Measurements from ENCODE around the gene TAF1D. TPM values are rescaled to one million over a fixed set of nuclear protein-coding genes. Genes with fewer than 3 reads are reported as not detected.

TAF1D gene
- total RNA-seq, 2 experiments from 2014 or later, result 161 to 173 TPM

- H3K4me1 Mint-ChIP-seq (ENCODE audit: low read depth), result no peaks in the 10 kb centered on the region
- no peaks in the 10 kb centered on the region for H3K4me1 ChIP-seq (ENCODE audit: insufficient read depth, low read length)
- CTCF ChIA-PET, result no interaction called here
- peaks cover 84% of the 10 kb centered on the region for H3K36me3 Mint-ChIP-seq (ENCODE audit: low read depth)
- H3K27ac Mint-ChIP-seq, result no peak overlapping the region
- no peaks in the 10 kb centered on the region for H3K27me3 ChIP-seq (ENCODE audit: control insufficient read depth in 1 of 2, insufficient read depth in 2 of 2, low read length in 2 of 2)
- H3K27ac ChIP-seq (ENCODE audit: low read depth in 1 of 2, low read length in 2 of 2), result no peak overlapping the region
- no peak overlapping the region for H3K4me3 Mint-ChIP-seq
- DNase-seq (no peak), ATAC-seq (ENCODE audit: poor library complexity) (no peak)
- no peaks in the 10 kb centered on the region for H3K9me3 ChIP-seq (ENCODE audit: control insufficient read depth in 1 of 2, insufficient read depth in 1 of 2, low read length in 2 of 2)
- H3K9me3 Mint-ChIP-seq, result no peaks in the 10 kb centered on the region
- POLR2A ChIA-PET, result no interaction called here
- H3K36me3 ChIP-seq (ENCODE audit: insufficient read depth, low read length), result peaks cover 70% of the 10 kb centered on the region
- intact Hi-C loops (cut with DNase I, micrococcal nuclease), result no loop called here
- TF ChIP-seq CTCF (IDR thresholded peaks at IDR 0.05), result no peak
- H3K4me3 ChIP-seq (ENCODE audit: low read length), result no peak overlapping the region
- H3K27me3 Mint-ChIP-seq, result no peaks in the 10 kb centered on the region
Observed at GRCh38 chr11:93686812-93687211, 54.5 kb downstream of the TAF1D start.

GRCh38 chr11:93686226-93686625 lies 55.1 kb downstream of the TAF1D start:
- POLR2A ChIA-PET, result no interaction called here
- Mint-ChIP-seq H3K4me3 (no peak overlapping the region), H3K27me3 (no peaks in the 10 kb centered on the region), H3K4me1 (ENCODE audit: low read depth) (no peaks in the 10 kb centered on the region), H3K9me3 (no peaks in the 10 kb centered on the region), H3K36me3 (ENCODE audit: low read depth) (peaks cover 86% of the 10 kb centered on the region), H3K27ac (no peak overlapping the region)
- H3K27me3 ChIP-seq (ENCODE audit: control insufficient read depth in 1 of 2, insufficient read depth in 2 of 2, low read length in 2 of 2), result no peaks in the 10 kb centered on the region
- ATAC-seq (ENCODE audit: poor library complexity), result no peak
- H3K4me3 ChIP-seq (ENCODE audit: low read length), result no peak overlapping the region
- no peak overlapping the region for H3K27ac ChIP-seq (ENCODE audit: low read depth in 1 of 2, low read length in 2 of 2)
- DNase-seq, result no peak
- no peaks in the 10 kb centered on the region for H3K9me3 ChIP-seq (ENCODE audit: control insufficient read depth in 1 of 2, insufficient read depth in 1 of 2, low read length in 2 of 2)
- intact Hi-C loops (cut with DNase I, micrococcal nuclease), result no loop called here
- peaks cover 64% of the 10 kb centered on the region for H3K36me3 ChIP-seq (ENCODE audit: insufficient read depth, low read length)
- TF ChIP-seq CTCF (IDR thresholded peaks at IDR 0.05), result no peak
- CTCF ChIA-PET, result no interaction called here
- no peaks in the 10 kb centered on the region for H3K4me1 ChIP-seq (ENCODE audit: insufficient read depth, low read length)

Small RNAs within 50 kb of the gene (microRNA-seq; reads per million reads assigned to microRNA genes)
- gene MIR1304 (ENCODE audit: borderline microRNAs expressed, borderline replicate concordance), result 2.8 reads per million, percentile 14 among the genes with 10 or more reads in this experiment

Other genes with a start within 250 kb of the TAF1D start
- under 1 TPM in 1 of 2 experiments, not detected in 1; 0.30 TPM for gene SMCO4, start 198.1 kb downstream of the TAF1D start, total RNA-seq
- gene CEP295, start 79.8 kb downstream of the TAF1D start, total RNA-seq, result 10 to 100 TPM; 11.2 to 13.1 TPM
- gene C11orf54, start 177 bp upstream of the TAF1D start, total RNA-seq, result 1 to 10 TPM; 6.8 to 8.0 TPM
- gene MED17, start 42.8 kb upstream of the TAF1D start, total RNA-seq, result 10 to 100 TPM; 63.1 to 63.6 TPM
- not detected for gene VSTM5, start 109.1 kb upstream of the TAF1D start, total RNA-seq

Measured in CD4-positive, alpha-beta T cell (primary cell).